Neural cell (in vitro differentiated cells): Measurements from ENCODE around the gene PRKCE. TPM values are rescaled to one million over a fixed set of nuclear protein-coding genes. Genes with fewer than 3 reads are reported as not detected.

Experiments
- H2AFZ ChIP-seq: fragments of 200-600, 300-800 bp; sonication (generic), shearing (Covaris generic); 2 replicates; pipeline ENCODE4 v1.6.0; 2014; ENCODE audit warnings: low read depth, mild to moderate bottlenecking, antibody characterized with exemption, low read length, moderate library complexity
- H3F3A ChIP-seq: fragments of 200-600 bp; shearing (Covaris generic); 2 replicates; pipeline ENCODE4 v1.6.1; 2016; ENCODE audit warnings: mild to moderate bottlenecking, moderate library complexity, mixed read lengths, antibody characterized with exemption, low read length; ENCODE audit not compliant: insufficient read depth, poor library complexity, severe bottlenecking
- H3K27ac ChIP-seq: fragments of 200-600, 300-800 bp; sonication (generic), shearing (Covaris generic); 2 replicates; pipeline ENCODE4 v1.5.1; 2014; ENCODE audit warnings: mild to moderate bottlenecking, low read length, moderate library complexity
- H3K27me3 ChIP-seq: fragments of 300-800, 200-600 bp; sonication (generic), shearing (Covaris generic); 2 replicates; pipeline ENCODE4 v1.6.0; 2014; ENCODE audit warnings: mild to moderate bottlenecking, low read depth, low read length, moderate library complexity; ENCODE audit not compliant: insufficient read depth
- H3K36me3 ChIP-seq: fragments of 300-800, 200-600 bp; sonication (generic), shearing (Covaris generic); 2 replicates; pipeline ENCODE4 v1.5.1; 2014; ENCODE audit warnings: mild to moderate bottlenecking, antibody characterized with exemption, low read length, moderate library complexity; ENCODE audit not compliant: insufficient read depth
- H3K4me2 ChIP-seq: fragments of 300-800, 200-600 bp; sonication (generic), shearing (Covaris generic); 2 replicates; pipeline ENCODE4 v1.6.0; 2014; ENCODE audit warnings: mild to moderate bottlenecking, low read length
- H3K4me3 ChIP-seq: fragments of 300-800, 200-600 bp; sonication (generic), shearing (Covaris generic); 2 replicates; pipeline ENCODE4 v1.5.1; 2014; ENCODE audit warnings: mild to moderate bottlenecking, low read length, moderate library complexity
- H3K79me2 ChIP-seq: fragments of 200-600 bp; shearing (Covaris generic); replicated peaks from 2 replicates; pipeline ENCODE4 v1.6.0; 2014; ENCODE audit warnings: mild to moderate bottlenecking, low read length, moderate library complexity; ENCODE audit not compliant: insufficient read depth
- H3K9ac ChIP-seq: fragments of 300-800, 200-600 bp; sonication (generic), shearing (Covaris generic); 2 replicates; pipeline ENCODE4 v1.6.1; 2016; ENCODE audit warnings: mild to moderate bottlenecking, low read length, mixed read lengths
- H3K9me2 ChIP-seq: fragments of 200-600 bp; shearing (Covaris generic); 2 replicates; pipeline ENCODE4 v1.6.1; 2016; ENCODE audit warnings: mild to moderate bottlenecking, low read length, mixed read lengths; ENCODE audit not compliant: insufficient read depth
- H3K9me3 ChIP-seq: fragments of 200-600, 300-800 bp; sonication (generic), shearing (Covaris generic); 2 replicates; pipeline ENCODE4 v1.6.1; 2016; ENCODE audit warnings: mild to moderate bottlenecking, mixed run types, low read length, moderate library complexity, mixed read lengths
- H4K20me1 ChIP-seq: fragments of 200-600 bp; shearing (Covaris generic); 2 replicates; pipeline ENCODE4 v1.6.1; 2016; ENCODE audit warnings: mild to moderate bottlenecking, mixed run types; ENCODE audit not compliant: insufficient read depth
- CTCF ChIP-seq: fragments of 450-650 bp; IDR thresholded peaks from 2 replicates; pipeline ENCODE4 v1.5.1; 2014; ENCODE audit warnings: antibody characterized with exemption, mild to moderate bottlenecking, moderate library complexity; ENCODE audit not compliant: poor library complexity, severe bottlenecking
- EP300 ChIP-seq: fragments of 450-650 bp; conservative IDR thresholded peaks from 2 replicates; pipeline ENCODE4 v1.6.1; 2014; ENCODE audit warnings: antibody characterized with exemption, mild to moderate bottlenecking, moderate library complexity; ENCODE audit not compliant: poor library complexity, severe bottlenecking
- EZH2 ChIP-seq: fragments of 200-600, 300-800 bp; shearing (Covaris generic), sonication (generic); IDR thresholded peaks from 2 replicates; pipeline ENCODE4 v1.6.1; 2014; ENCODE audit warnings: antibody characterized with exemption, low read length, borderline replicate concordance, mild to moderate bottlenecking; ENCODE audit not compliant: insufficient read depth, poor library complexity, severe bottlenecking
- POLR2AphosphoS5 ChIP-seq: IDR thresholded peaks from 2 replicates; pipeline ENCODE4 v1.6.1; 2012
- RAD21 ChIP-seq: fragments of 450-650 bp; conservative IDR thresholded peaks from 2 replicates; pipeline ENCODE4 v1.6.1; 2014; ENCODE audit warnings: antibody characterized with exemption, mild to moderate bottlenecking, moderate library complexity
- REST ChIP-seq: IDR thresholded peaks from 2 replicates; pipeline ENCODE4 v1.6.1; 2012; ENCODE audit warnings: borderline replicate concordance
- SMC3 ChIP-seq: fragments of 450-650 bp; conservative IDR thresholded peaks from 2 replicates; pipeline ENCODE4 v1.6.1; 2014; ENCODE audit warnings: antibody characterized with exemption, mild to moderate bottlenecking, moderate library complexity; ENCODE audit not compliant: poor library complexity
- TAF1 ChIP-seq: IDR thresholded peaks from 2 replicates; pipeline ENCODE4 v1.6.1; 2012; ENCODE audit warnings: low read depth
- polyA plus RNA-seq: library from polyadenylated mRNA; depleted of rRNA; stranded (reverse); fragments of >200 nt; gene quantifications from 2 replicates; pipeline ENCODE4 v1.2.3, GENCODE V29; 2014

Gene PRKCE
- polyA plus RNA-seq, 1 donor from 2014 or later, result 5.4 TPM

GRCh38 chr2:45973426-45973825, 322.0 kb downstream of the PRKCE start:
- Histone ChIP-seq H3K9ac (no peak overlapping the region), H3F3A (no peaks in the 10 kb centered on the region), H3K79me2 (no peaks in the 10 kb centered on the region), H3K27me3 (no peaks in the 10 kb centered on the region), H4K20me1 (no peaks in the 10 kb centered on the region), H2AFZ (no peak overlapping the region), H3K36me3 (no peaks in the 10 kb centered on the region), H3K4me2 (no peak overlapping the region), H3K27ac (no peak overlapping the region), H3K9me2 (no peaks in the 10 kb centered on the region), H3K4me3 (no peak overlapping the region), H3K9me3 (no peaks in the 10 kb centered on the region)
- TF ChIP-seq TAF1 (no peak), RAD21 (no peak), SMC3 (no peak), REST (no peak), EZH2 (no peak)

GRCh38 chr2:45974056-45974455, 322.6 kb downstream of the PRKCE start:
- TF ChIP-seq POLR2AphosphoS5 (no peak), REST (no peak), CTCF (no peak), EP300 (no peak), SMC3 (no peak), TAF1 (no peak)
- Histone ChIP-seq H3K36me3 (no peaks in the 10 kb centered on the region), H3K79me2 (no peaks in the 10 kb centered on the region), H4K20me1 (no peaks in the 10 kb centered on the region), H3K27me3 (no peaks in the 10 kb centered on the region), H3K9me3 (no peaks in the 10 kb centered on the region), H3F3A (no peaks in the 10 kb centered on the region), H3K4me2 (no peak overlapping the region), H3K27ac (no peak overlapping the region), H2AFZ (no peak overlapping the region), H3K4me3 (no peak overlapping the region), H3K9ac (no peak overlapping the region), H3K9me2 (no peaks in the 10 kb centered on the region)
